Stimulated activated naive B cell treated with anti-CD40 and anti-IgM and Interleukin-4, amounts not matched to agents 10 μg/mL and 1 μg/mL and 100 μg/mL, for 72 hours (primary cell): ENCODE results near the gene ZCCHC4.

ENCODE experiments used
- ATAC-seq, 2 donors: fragments of 150-1000 bp; cut with Tn5 transposase; replicated peaks; 2 replicates each; pipeline ENCODE4 v1.10.0; 2021; ENCODE audit warnings: moderate library complexity in 1 of 2
- DNase-seq: peaks from one replicate; pipeline ENCODE4 v3.0.0; 2021
- H3K27ac Mint-ChIP-seq: one replicate; pipeline ENCODE4 v1.8.0; 2022; ENCODE audit warnings: mild to moderate bottlenecking, mixed read lengths
- H3K27me3 Mint-ChIP-seq, 2 donors: one replicate each; pipeline ENCODE4 v1.8.0; 2022; ENCODE audit warnings: mixed read lengths in 2 of 2
- H3K36me3 Mint-ChIP-seq, 2 donors: one replicate each; pipeline ENCODE4 v1.8.0; 2022; ENCODE audit warnings: mixed read lengths in 2 of 2, mild to moderate bottlenecking in 1 of 2
- H3K4me1 Mint-ChIP-seq, 2 donors: one replicate each; pipeline ENCODE4 v1.8.0; 2022; ENCODE audit warnings: mixed read lengths in 2 of 2, mild to moderate bottlenecking in 1 of 2
- H3K4me3 Mint-ChIP-seq, 2 donors: one replicate each; pipeline ENCODE4 v1.8.0; 2022; ENCODE audit warnings: mild to moderate bottlenecking in 2 of 2, mixed read lengths in 2 of 2, moderate library complexity in 1 of 2
- H3K9me3 Mint-ChIP-seq, 2 donors: one replicate each; pipeline ENCODE4 v1.8.0; 2022; ENCODE audit warnings: mixed read lengths in 2 of 2, mild to moderate bottlenecking in 1 of 2

The ZCCHC4 gene

GRCh38 chr4:25417014-25417413 lies 104.4 kb downstream of the ZCCHC4 start:
- DNase-seq: no peak
- Mint-ChIP-seq H3K36me3 (peaks cover 8 to 35% of the 10 kb centered on the region in 2 donors), H3K27me3 (no peaks in the 10 kb centered on the region), H3K9me3 (no peaks in the 10 kb centered on the region), H3K4me3 (no peak overlapping the region), H3K27ac (no peak overlapping the region), H3K4me1 (peaks cover 0 to 2% of the 10 kb centered on the region in 2 donors)
- no peak for ATAC-seq
